ENCODE data around the gene CPNE6.

CPNE6 gene

GRCh38 chr14:24086193-24086955 is 15.0 kb downstream of the CPNE6 start:
- DNase-seq (ENCODE audit: low read depth in 2 of 2): no peak

- DNase-seq (ENCODE audit: low read depth in 2 of 2): no peak
Observed at GRCh38 chr14:24087004-24087403, 15.6 kb downstream of the CPNE6 start.

GRCh38 chr14:24088095-24088494 is 16.7 kb downstream of the CPNE6 start:
- DNase-seq (ENCODE audit: low read depth in 2 of 2): no peak

GRCh38 chr14:24089890-24090289 is 18.5 kb downstream of the CPNE6 start:
- DNase-seq (ENCODE audit: low read depth in 2 of 2): no peak

- no peak for DNase-seq (ENCODE audit: low read depth in 2 of 2)
Observed at GRCh38 chr14:24092110-24092504, 20.7 kb downstream of the CPNE6 start.

- no peak for DNase-seq (ENCODE audit: low read depth in 2 of 2)
Observed at GRCh38 chr14:24092505-24093206, 21.3 kb downstream of the CPNE6 start.

- no peak for DNase-seq (ENCODE audit: low read depth in 2 of 2)
Observed at GRCh38 chr14:24093207-24093900, 22.0 kb downstream of the CPNE6 start.

GRCh38 chr14:24093901-24094840 is 22.8 kb downstream of the CPNE6 start, which contains the start of gene PCK2:
Gene PCK2 (plus strand): TSS chr14:24094311. CDS start chr14:24094406, 95 bp downstream.
- peak; percentile 85 to 88 for DNase-seq (ENCODE audit: low read depth in 2 of 2)

- DNase-seq (ENCODE audit: low read depth in 2 of 2): no peak
Observed at GRCh38 chr14:24094841-24095270, 23.5 kb downstream of the CPNE6 start.

- DNase-seq (ENCODE audit: low read depth in 2 of 2): peak; percentile 56 to 70
Observed at GRCh38 chr14:24095271-24096068, 24.1 kb downstream of the CPNE6 start.

- DNase-seq (ENCODE audit: low read depth in 2 of 2): no peak
Observed at GRCh38 chr14:24096545-24097181, 25.3 kb downstream of the CPNE6 start.

- no peak for DNase-seq (ENCODE audit: low read depth in 2 of 2)
Observed at GRCh38 chr14:24098229-24098926, 27.0 kb downstream of the CPNE6 start.

- DNase-seq (ENCODE audit: low read depth in 2 of 2): no peak
Observed at GRCh38 chr14:24098927-24099813, 27.8 kb downstream of the CPNE6 start.

GRCh38 chr14:24100197-24100981 is 29.0 kb downstream of the CPNE6 start:
- no peak for DNase-seq (ENCODE audit: low read depth in 2 of 2)

GRCh38 chr14:24100982-24101494 is 29.7 kb downstream of the CPNE6 start:
- no peak for DNase-seq (ENCODE audit: low read depth in 2 of 2)

GRCh38 chr14:24102357-24103048 is 31.1 kb downstream of the CPNE6 start:
- no peak for DNase-seq (ENCODE audit: low read depth in 2 of 2)

- DNase-seq (ENCODE audit: low read depth in 2 of 2): no peak
Observed at GRCh38 chr14:24103451-24103850, 32.1 kb downstream of the CPNE6 start.
